Measurements from ENCODE around the gene SELENOV.

Gene SELENOV

DNA sequence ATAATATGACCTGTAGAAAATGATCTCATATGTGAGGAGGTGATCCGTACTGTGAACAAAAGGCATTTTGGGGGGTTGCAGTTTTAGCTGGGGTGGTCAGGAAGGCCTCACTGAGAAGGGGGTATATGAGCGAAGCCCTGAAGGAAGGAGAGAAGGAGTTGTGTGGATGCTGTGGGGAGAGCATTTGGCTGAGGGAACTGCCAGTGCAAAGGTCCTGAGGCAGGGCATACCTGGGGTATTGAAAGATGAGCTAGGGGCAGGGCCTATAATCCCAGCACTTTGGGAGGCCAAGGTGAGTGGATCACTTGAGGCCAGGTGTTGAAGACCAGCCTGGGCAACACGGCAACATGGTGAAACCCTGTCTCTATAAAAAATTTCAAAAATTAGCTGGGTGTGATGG is 2.5 kb downstream of the SELENOV start:
- DNase-seq (ENCODE audit: low spot score) = no peak
- in situ Hi-C loops (cut with MboI; ENCODE audit: low sequenced_read_pairs, unreplicated experiment) = no loop called here
- TF ChIP-seq, protein P1, sequence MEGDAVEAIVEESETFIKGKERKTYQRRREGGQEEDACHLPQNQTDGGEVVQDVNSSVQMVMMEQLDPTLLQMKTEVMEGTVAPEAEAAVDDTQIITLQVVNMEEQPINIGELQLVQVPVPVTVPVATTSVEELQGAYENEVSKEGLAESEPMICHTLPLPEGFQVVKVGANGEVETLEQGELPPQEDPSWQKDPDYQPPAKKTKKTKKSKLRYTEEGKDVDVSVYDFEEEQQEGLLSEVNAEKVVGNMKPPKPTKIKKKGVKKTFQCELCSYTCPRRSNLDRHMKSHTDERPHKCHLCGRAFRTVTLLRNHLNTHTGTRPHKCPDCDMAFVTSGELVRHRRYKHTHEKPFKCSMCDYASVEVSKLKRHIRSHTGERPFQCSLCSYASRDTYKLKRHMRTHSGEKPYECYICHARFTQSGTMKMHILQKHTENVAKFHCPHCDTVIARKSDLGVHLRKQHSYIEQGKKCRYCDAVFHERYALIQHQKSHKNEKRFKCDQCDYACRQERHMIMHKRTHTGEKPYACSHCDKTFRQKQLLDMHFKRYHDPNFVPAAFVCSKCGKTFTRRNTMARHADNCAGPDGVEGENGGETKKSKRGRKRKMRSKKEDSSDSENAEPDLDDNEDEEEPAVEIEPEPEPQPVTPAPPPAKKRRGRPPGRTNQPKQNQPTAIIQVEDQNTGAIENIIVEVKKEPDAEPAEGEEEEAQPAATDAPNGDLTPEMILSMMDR (IDR thresholded peaks at IDR 0.05; ENCODE audit: borderline replicate concordance, control extremely low read depth, extremely low read depth, insufficient read depth, missing control alignments) = no peak

DNA sequence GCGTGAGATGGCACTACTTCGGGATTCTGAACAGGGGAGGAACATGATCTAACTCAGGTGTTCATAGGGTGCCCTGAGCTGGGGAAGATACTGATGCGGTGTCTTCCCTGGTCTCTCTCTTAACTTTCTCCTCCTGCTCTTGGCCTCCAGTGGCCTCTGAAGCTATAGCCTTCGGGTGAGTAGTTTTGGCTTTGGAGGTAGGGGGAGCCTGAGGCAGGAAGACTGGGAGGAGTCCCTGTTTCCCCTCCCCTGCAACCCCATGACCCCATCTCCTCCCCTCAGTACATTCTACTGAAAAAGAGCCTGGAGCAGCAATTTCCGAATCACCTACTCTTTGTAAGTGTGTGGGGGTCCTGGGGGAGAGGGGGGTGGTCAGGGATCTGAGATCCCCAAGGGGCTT is 3.5 kb downstream of the SELENOV start:
- no peak for DNase-seq (ENCODE audit: low spot score)
- TF ChIP-seq, protein P1 (IDR thresholded peaks at IDR 0.05; ENCODE audit: borderline replicate concordance, control extremely low read depth, extremely low read depth, insufficient read depth, missing control alignments) = no peak
- in situ Hi-C loops (cut with MboI; ENCODE audit: low sequenced_read_pairs, unreplicated experiment) = no loop called here

DNA sequence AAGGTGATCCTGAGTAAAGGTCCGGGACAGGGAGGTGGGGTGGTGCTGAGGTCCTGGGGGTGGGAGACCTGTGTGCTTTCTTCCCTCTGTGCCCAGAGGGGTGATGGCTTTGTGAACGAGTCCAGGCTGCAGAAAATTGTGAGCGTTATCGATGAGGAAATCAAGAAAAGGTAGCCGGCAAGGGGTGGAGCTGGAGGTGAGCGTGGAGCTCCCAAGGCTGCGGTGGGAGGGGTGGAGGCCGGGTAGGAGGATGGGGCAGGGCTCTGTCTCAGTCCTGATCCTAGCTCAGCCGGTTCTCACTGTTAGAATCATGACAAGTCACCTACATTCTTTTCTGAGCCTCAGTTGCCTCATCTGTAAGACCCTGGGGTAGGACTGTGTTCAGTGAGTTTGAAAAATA is 4.0 kb downstream of the SELENOV start:
- DNase-seq (ENCODE audit: low spot score) = no peak
- in situ Hi-C loops (cut with MboI; ENCODE audit: low sequenced_read_pairs, unreplicated experiment) = no loop called here
- TF ChIP-seq, protein P1 (IDR thresholded peaks at IDR 0.05; ENCODE audit: borderline replicate concordance, control extremely low read depth, extremely low read depth, insufficient read depth, missing control alignments) = no peak

DNA sequence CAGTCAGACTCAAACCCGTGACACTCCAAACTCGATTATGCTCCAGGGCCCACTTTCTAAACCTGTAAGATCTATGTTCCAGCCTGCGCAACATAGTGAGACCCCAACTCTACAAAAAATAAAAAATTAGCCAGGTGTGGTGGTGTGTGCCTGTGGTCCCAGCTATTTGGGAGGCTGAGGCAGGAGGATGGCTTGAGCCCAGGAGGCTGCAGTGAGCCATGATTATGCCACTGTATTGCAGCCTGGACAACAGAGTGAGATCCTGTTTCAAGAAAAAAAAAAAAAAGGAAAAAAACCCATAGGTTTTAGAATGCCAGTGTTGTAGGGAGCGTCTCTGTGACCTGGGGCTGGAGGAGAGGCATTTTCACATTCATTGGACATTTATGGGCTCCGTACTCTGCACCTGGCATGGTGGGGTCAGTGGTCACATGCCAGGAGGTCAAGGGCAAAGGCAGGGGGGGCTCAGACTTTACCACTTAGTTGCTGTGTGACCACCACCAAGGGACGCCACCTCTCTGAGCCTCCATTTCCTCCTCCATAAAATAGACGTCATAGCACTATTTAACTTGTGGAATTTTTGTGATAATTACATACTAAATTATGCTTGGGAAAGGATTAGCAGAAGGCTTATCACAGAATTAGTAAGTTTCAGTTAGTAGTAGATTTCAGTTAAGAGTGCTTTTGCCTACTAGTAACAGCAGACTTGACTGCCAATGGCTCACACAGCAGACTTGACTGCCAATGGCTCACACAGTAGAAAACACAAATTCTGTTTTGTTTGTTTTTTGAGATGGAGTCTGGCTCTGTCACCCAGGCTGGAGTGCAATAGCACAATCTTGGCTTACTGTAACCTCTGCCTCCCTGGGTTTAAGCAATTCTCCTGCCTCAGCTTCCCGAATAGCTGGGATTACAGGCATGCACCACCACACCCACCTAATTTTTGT is 5.9 kb downstream of the SELENOV start:
- TF ChIP-seq, protein P1 (IDR thresholded peaks at IDR 0.05; ENCODE audit: borderline replicate concordance, control extremely low read depth, extremely low read depth, insufficient read depth, missing control alignments) = no peak
- in situ Hi-C loops (cut with MboI; ENCODE audit: low sequenced_read_pairs, unreplicated experiment) = no loop called here

DNA sequence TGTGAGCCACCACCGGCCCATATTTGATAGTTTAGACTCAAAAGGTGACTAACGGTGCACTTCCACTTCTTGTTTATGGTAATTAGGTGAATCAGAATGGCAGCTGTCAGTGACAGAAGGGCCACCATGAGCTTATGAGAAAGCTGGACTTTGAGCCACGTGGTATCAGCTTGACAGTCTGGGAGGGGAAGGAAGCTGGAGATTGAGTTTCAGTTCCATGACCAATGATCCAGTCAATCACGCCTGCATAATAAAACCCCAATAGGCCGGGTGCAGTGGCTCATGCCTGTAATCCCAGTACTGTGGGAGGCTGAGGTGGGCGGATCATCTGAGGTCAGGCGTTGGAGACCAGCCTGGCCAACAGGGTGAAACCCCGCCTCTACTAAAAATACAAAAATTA is 9.6 kb downstream of the SELENOV start:
- in situ Hi-C loops (cut with MboI; ENCODE audit: low sequenced_read_pairs, unreplicated experiment) = no loop called here
- TF ChIP-seq, protein P1 (IDR thresholded peaks at IDR 0.05; ENCODE audit: borderline replicate concordance, control extremely low read depth, extremely low read depth, insufficient read depth, missing control alignments) = no peak
- no peak for DNase-seq (ENCODE audit: low spot score)

More for the DNA sequence above, 5.9 kb downstream of the SELENOV start:
- DNase-seq (ENCODE audit: low spot score) = no peak

DNA sequence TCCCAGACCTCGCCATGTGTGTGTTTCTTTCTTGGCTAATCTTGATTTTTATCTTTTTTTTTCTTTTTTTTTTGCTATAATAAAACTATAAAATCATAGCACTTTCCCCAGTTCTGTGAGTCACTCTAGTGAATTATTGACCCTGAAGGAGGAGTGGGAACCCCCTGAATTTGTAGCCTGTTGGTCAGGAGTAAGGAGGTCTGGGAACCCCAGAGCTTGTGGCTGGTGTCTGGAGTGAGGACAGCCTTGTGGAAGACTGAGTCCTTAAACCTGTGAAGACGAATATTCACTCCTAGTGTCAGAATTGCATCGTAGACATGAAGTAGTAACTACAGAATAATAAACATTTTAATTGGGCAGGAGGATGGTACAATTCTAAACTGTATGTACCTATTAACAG is 10.3 kb downstream of the SELENOV start:
- no peak for DNase-seq (ENCODE audit: low spot score)
- TF ChIP-seq, protein P1 (IDR thresholded peaks at IDR 0.05; ENCODE audit: borderline replicate concordance, control extremely low read depth, extremely low read depth, insufficient read depth, missing control alignments) = no peak
- in situ Hi-C loops (cut with MboI; ENCODE audit: low sequenced_read_pairs, unreplicated experiment) = no loop called here
